CD4-positive, alpha-beta T cell treated with Interleukin-15 for 4 hours (primary cell): Measurements from ENCODE around the gene METTL22.
A peak's percentile ranks its signal among the peaks of the same experiment; 100 is the strongest.
"Not testable (repeated sequence)": the region's sequence is repeated elsewhere in the genome, so short reads cannot be mapped to it uniquely, and the experiment has no call there.

ENCODE experiments used
- DNase-seq: peaks from one replicate; pipeline ENCODE4 v3.0.0-alpha.2; 2020; ENCODE audit warnings: low spot score

The METTL22 gene

GRCh38 chr16:8632675-8633182 is 11.2 kb downstream of the METTL22 start:
- no peak for DNase-seq

- no peak for DNase-seq
Measured at GRCh38 chr16:8634991-8635736, 13.7 kb downstream of the METTL22 start.

- DNase-seq = no peak
Measured at GRCh38 chr16:8639694-8640093, 18.2 kb downstream of the METTL22 start.

- no peak for DNase-seq
Measured at GRCh38 chr16:8641671-8642070, 20.2 kb downstream of the METTL22 start.

GRCh38 chr16:8642146-8642545 is 20.6 kb downstream of the METTL22 start:
- no peak for DNase-seq

- DNase-seq = no peak
Measured at GRCh38 chr16:8644211-8645140, 23.0 kb downstream of the METTL22 start.

- DNase-seq = no peak
Measured at GRCh38 chr16:8645141-8645521, 23.6 kb downstream of the METTL22 start.

- no peak for DNase-seq
Measured at GRCh38 chr16:8645831-8646230, 24.3 kb downstream of the METTL22 start.

GRCh38 chr16:8646326-8647053 is 25.0 kb downstream of the METTL22 start:
- no peak for DNase-seq

- DNase-seq = no peak
Measured at GRCh38 chr16:8647721-8648318, 26.3 kb downstream of the METTL22 start.

- no peak for DNase-seq
Measured at GRCh38 chr16:8648877-8649276, 27.4 kb downstream of the METTL22 start.

- no peak for DNase-seq
Measured at GRCh38 chr16:8649829-8650554, 28.5 kb downstream of the METTL22 start.

- not testable (repeated sequence) for DNase-seq
Measured at GRCh38 chr16:8651958-8652357, 30.5 kb downstream of the METTL22 start.

- DNase-seq = no peak
Measured at GRCh38 chr16:8655184-8655717, 33.8 kb downstream of the METTL22 start.

- no peak for DNase-seq
Measured at GRCh38 chr16:8656376-8656775, 34.9 kb downstream of the METTL22 start.

GRCh38 chr16:8660841-8661301 is 39.4 kb downstream of the METTL22 start:
- peak; percentile 57 for DNase-seq

- no peak for DNase-seq
Measured at GRCh38 chr16:8661703-8662102, 40.2 kb downstream of the METTL22 start.

GRCh38 chr16:8663192-8664089 is 41.9 kb downstream of the METTL22 start:
- no peak for DNase-seq

- no peak for DNase-seq
Measured at GRCh38 chr16:8665529-8665928, 44.0 kb downstream of the METTL22 start.

- DNase-seq = no peak
Measured at GRCh38 chr16:8667492-8667891, 46.0 kb downstream of the METTL22 start.
